ENCODE data around the gene CASKIN1.

Gene CASKIN1

GRCh38 chr16:2200313-2200712 is 3.9 kb upstream of the CASKIN1 start:
- no peaks in the 10 kb centered on the region for H3K36me3 ChIP-seq (replicated peaks; ENCODE audit: low read depth, low read length)
- no peaks in the 10 kb centered on the region for H3K9me3 ChIP-seq (ENCODE audit: insufficient read depth, low read length)
- H3K27me3 ChIP-seq (ENCODE audit: low read depth, low read length): peaks cover 35% of the 10 kb centered on the region
- no peaks in the 10 kb centered on the region for H3K79me2 ChIP-seq (ENCODE audit: low read length)
- H3K4me3 ChIP-seq (ENCODE audit: low read length): no peak overlapping the region
- no peaks in the 10 kb centered on the region for H4K20me1 ChIP-seq (ENCODE audit: insufficient read depth, low read length)
- no peak overlapping the region for H2AFZ ChIP-seq (ENCODE audit: low read depth, low read length)
- peaks cover 5% of the 10 kb centered on the region for H3K4me1 ChIP-seq (ENCODE audit: low read length)
- no peak overlapping the region for H3K4me2 ChIP-seq (ENCODE audit: low read length)
- H3K27ac ChIP-seq (ENCODE audit: low read length): no peak overlapping the region
- no peak overlapping the region for H3K9ac ChIP-seq (ENCODE audit: low read length)
- no peak for TF ChIP-seq EZH2phosphoT487 (IDR thresholded peaks at IDR 0.05; ENCODE audit: low read depth)
- TF ChIP-seq CTCF (IDR thresholded peaks at IDR 0.05; ENCODE audit: low read depth, low read length): no peak

- no peaks in the 10 kb centered on the region for H3K9me3 ChIP-seq (ENCODE audit: insufficient read depth, low read length)
- H2AFZ ChIP-seq (ENCODE audit: low read depth, low read length): no peak overlapping the region
- no peaks in the 10 kb centered on the region for H4K20me1 ChIP-seq (ENCODE audit: insufficient read depth, low read length)
- TF ChIP-seq CTCF (IDR thresholded peaks at IDR 0.05; ENCODE audit: low read depth, low read length): no peak
- TF ChIP-seq EZH2phosphoT487 (IDR thresholded peaks at IDR 0.05; ENCODE audit: low read depth): no peak
- H3K4me2 ChIP-seq (ENCODE audit: low read length): no peak overlapping the region
- H3K9ac ChIP-seq (ENCODE audit: low read length): no peak overlapping the region
- no peak overlapping the region for H3K4me3 ChIP-seq (ENCODE audit: low read length)
- peaks cover 41% of the 10 kb centered on the region for H3K27me3 ChIP-seq (ENCODE audit: low read depth, low read length)
- H3K79me2 ChIP-seq (ENCODE audit: low read length): no peaks in the 10 kb centered on the region
- no peaks in the 10 kb centered on the region for H3K36me3 ChIP-seq (replicated peaks; ENCODE audit: low read depth, low read length)
- H3K27ac ChIP-seq (ENCODE audit: low read length): no peak overlapping the region
- peaks cover 9% of the 10 kb centered on the region for H3K4me1 ChIP-seq (ENCODE audit: low read length)
These were observed 3.3 kb upstream of the CASKIN1 start for GRCh38 chr16:2199621-2200139.

- no peak overlapping the region for H3K4me3 ChIP-seq (ENCODE audit: low read length)
- no peak overlapping the region for H3K9ac ChIP-seq (ENCODE audit: low read length)
- peaks cover 5% of the 10 kb centered on the region; the same call in 1 of the 2 replicates for H3K4me1 ChIP-seq (ENCODE audit: low read length)
- H3K36me3 ChIP-seq (replicated peaks; ENCODE audit: low read depth, low read length): no peaks in the 10 kb centered on the region
- H3K9me3 ChIP-seq (ENCODE audit: insufficient read depth, low read length): no peaks in the 10 kb centered on the region
- H3K79me2 ChIP-seq (ENCODE audit: low read length): no peaks in the 10 kb centered on the region
- TF ChIP-seq EZH2phosphoT487 (IDR thresholded peaks at IDR 0.05; ENCODE audit: low read depth) (no peak), CTCF (IDR thresholded peaks at IDR 0.05; ENCODE audit: low read depth, low read length) (no peak)
- H2AFZ ChIP-seq (ENCODE audit: low read depth, low read length): no peak overlapping the region
- no peaks in the 10 kb centered on the region for H4K20me1 ChIP-seq (ENCODE audit: insufficient read depth, low read length)
- no peak overlapping the region for H3K27ac ChIP-seq (ENCODE audit: low read length)
- no peak overlapping the region for H3K4me2 ChIP-seq (ENCODE audit: low read length)
- peaks cover 47% of the 10 kb centered on the region for H3K27me3 ChIP-seq (ENCODE audit: low read depth, low read length)
These were observed 2.7 kb upstream of the CASKIN1 start for GRCh38 chr16:2199095-2199494.

GRCh38 chr16:2198283-2198682 is 1.9 kb upstream of the CASKIN1 start:
- Histone ChIP-seq H3K36me3 (replicated peaks; ENCODE audit: low read depth, low read length) (no peaks in the 10 kb centered on the region), H3K4me1 (ENCODE audit: low read length) (peaks cover 5% of the 10 kb centered on the region; the same call in 1 of the 2 replicates), H2AFZ (ENCODE audit: low read depth, low read length) (no peak overlapping the region), H3K9me3 (ENCODE audit: insufficient read depth, low read length) (no peaks in the 10 kb centered on the region), H3K4me2 (ENCODE audit: low read length) (no peak overlapping the region), H3K27ac (ENCODE audit: low read length) (no peak overlapping the region), H3K79me2 (ENCODE audit: low read length) (no peaks in the 10 kb centered on the region), H3K27me3 (ENCODE audit: low read depth, low read length) (peaks cover 48% of the 10 kb centered on the region), H4K20me1 (ENCODE audit: insufficient read depth, low read length) (no peaks in the 10 kb centered on the region), H3K4me3 (ENCODE audit: low read length) (no peak overlapping the region), H3K9ac (ENCODE audit: low read length) (no peak overlapping the region)
- no peak for TF ChIP-seq CTCF (IDR thresholded peaks at IDR 0.05; ENCODE audit: low read depth, low read length)
- no peak for TF ChIP-seq EZH2phosphoT487 (IDR thresholded peaks at IDR 0.05; ENCODE audit: low read depth)

Measured in OCI-LY3 (cell line).